Keratinocyte (primary cell): ENCODE results near the gene SAMD8. TPM values are rescaled to one million over a fixed set of nuclear protein-coding genes. Genes with fewer than 3 reads are reported as not detected.

ENCODE experiments used
- DNase-seq: peaks from one replicate; pipeline ENCODE4 v3.0.0-alpha.2; 2011; ENCODE audit warnings: low read depth, missing footprints, low spot score
- FAIRE-seq: peaks from 2 replicates; lab custom pipeline; 2011; peaks lifted over from hg19 to GRCh38; lab: Jason Lieb, UNC
- H2AFZ ChIP-seq: 2 replicates; pipeline ENCODE4 v1.6.0; 2012; ENCODE audit warnings: low read length, control low read depth, inconsistent platforms; ENCODE audit not compliant: control insufficient read depth
- H3K27ac ChIP-seq: 2 replicates; pipeline ENCODE4 v1.5.1; 2011; ENCODE audit warnings: low read length; ENCODE audit not compliant: control insufficient read depth, insufficient read depth
- H3K27me3 ChIP-seq: 3 replicates; pipeline ENCODE4 v1.6.0; 2011; ENCODE audit warnings: low read length; ENCODE audit not compliant: control insufficient read depth, insufficient read depth; ENCODE audit errors: extremely low read depth
- H3K36me3 ChIP-seq, 2 experiments: 2 replicates in 1 of 2; 3 replicates in 1 of 2; pipeline ENCODE4 v1.5.1; 2011; ENCODE audit warnings: low read length in 2 of 2, mild to moderate bottlenecking in 1 of 2; ENCODE audit not compliant: control insufficient read depth in 2 of 2, insufficient read depth in 2 of 2; ENCODE audit errors: extremely low read depth in 1 of 2
- H3K4me1 ChIP-seq: 3 replicates; pipeline ENCODE4 v1.5.1; 2011; ENCODE audit warnings: low read length; ENCODE audit not compliant: control insufficient read depth, insufficient read depth; ENCODE audit errors: extremely low read depth
- H3K4me2 ChIP-seq: 3 replicates; pipeline ENCODE4 v1.6.0; 2011; ENCODE audit warnings: low read depth, low read length; ENCODE audit not compliant: control insufficient read depth, insufficient read depth; ENCODE audit errors: extremely low read depth
- H3K4me3 ChIP-seq, 3 experiments: fragments of 200-600 bp in 1 of 3; sonication (generic) in 1 of 3; 2 replicates in 2 of 3; 3 replicates in 1 of 3; pipeline ENCODE4 v1.5.1; 2011 to 2016; ENCODE audit warnings: low read length in 3 of 3, mild to moderate bottlenecking in 3 of 3, control low read depth in 2 of 3, inconsistent platforms in 1 of 3, low read depth in 1 of 3, mixed read lengths in 1 of 3, mixed run types in 1 of 3, moderate library complexity in 1 of 3; ENCODE audit not compliant: control insufficient read depth in 2 of 3, insufficient read depth in 2 of 3; ENCODE audit errors: extremely low read depth in 1 of 3
- H3K79me2 ChIP-seq: 2 replicates; pipeline ENCODE4 v1.6.0; 2012; ENCODE audit warnings: low read length; ENCODE audit not compliant: control insufficient read depth, insufficient read depth
- H3K9ac ChIP-seq: 3 replicates; pipeline ENCODE4 v1.6.0; 2011; ENCODE audit warnings: low read length; ENCODE audit not compliant: control insufficient read depth, insufficient read depth; ENCODE audit errors: extremely low read depth
- H3K9me1 ChIP-seq: 3 replicates; pipeline ENCODE4 v1.6.0; 2011; ENCODE audit warnings: low read length; ENCODE audit not compliant: control insufficient read depth, insufficient read depth; ENCODE audit errors: extremely low read depth
- H3K9me3 ChIP-seq: 2 replicates; pipeline ENCODE4 v1.5.1; 2012; ENCODE audit warnings: low read depth, low read length; ENCODE audit not compliant: control insufficient read depth
- H4K20me1 ChIP-seq: 3 replicates; pipeline ENCODE4 v1.6.0; 2011; ENCODE audit warnings: low read length; ENCODE audit not compliant: control insufficient read depth, insufficient read depth; ENCODE audit errors: extremely low read depth
- EZH2 ChIP-seq: IDR thresholded peaks from one replicate; pipeline ENCODE4 v1.6.1; 2012; ENCODE audit warnings: inconsistent platforms, mild to moderate bottlenecking, low read length, moderate library complexity
- dilution Hi-C: fragments of 300-500 bp; cut with MboI; formaldehyde crosslinking; loops from one replicate; pipeline ENCODE4 v1.7.0; 2020; ENCODE audit warnings: low sequenced_read_pairs; ENCODE audit not compliant: extremely low pct_ligation_motif_present
- polyA plus RNA-seq, 5 experiments: library from polyadenylated mRNA; depleted of rRNA in 3 of 5; stranded (reverse) in 3 of 5; stranded (forward) in 1 of 5; unstranded in 1 of 5; fragments of >200 nt; gene quantifications; 1 replicate in 1 of 5; 2 replicates in 3 of 5; 3 replicates in 1 of 5; pipeline versions ENCODE4 v1.2.1 to v1.2.3, GENCODE V29; 2011 to 2012; ENCODE audit warnings: missing spikeins in 2 of 5, low read depth in 1 of 5, low replicate concordance in 1 of 5
- TF ChIP-seq, protein P1 (sequence below), 3 experiments: IDR thresholded peaks in 1 of 3; conservative IDR thresholded peaks in 1 of 3; optimal IDR thresholded peaks in 1 of 3; 2 replicates in 2 of 3; 3 replicates in 1 of 3; pipeline versions ENCODE3 to v1.5.1; 2011; ENCODE audit warnings: low read length in 3 of 3, mild to moderate bottlenecking in 3 of 3, moderate library complexity in 2 of 3, control low read depth in 1 of 3, inconsistent platforms in 1 of 3; ENCODE audit not compliant: insufficient read depth in 2 of 3; ENCODE audit errors: extremely low read depth in 1 of 3

SAMD8 gene
- polyA plus RNA-seq, 1 donor (not counting 4 experiments of a cell fraction or from before 2014, with no cell fraction given), result 31.7 TPM

DNA sequence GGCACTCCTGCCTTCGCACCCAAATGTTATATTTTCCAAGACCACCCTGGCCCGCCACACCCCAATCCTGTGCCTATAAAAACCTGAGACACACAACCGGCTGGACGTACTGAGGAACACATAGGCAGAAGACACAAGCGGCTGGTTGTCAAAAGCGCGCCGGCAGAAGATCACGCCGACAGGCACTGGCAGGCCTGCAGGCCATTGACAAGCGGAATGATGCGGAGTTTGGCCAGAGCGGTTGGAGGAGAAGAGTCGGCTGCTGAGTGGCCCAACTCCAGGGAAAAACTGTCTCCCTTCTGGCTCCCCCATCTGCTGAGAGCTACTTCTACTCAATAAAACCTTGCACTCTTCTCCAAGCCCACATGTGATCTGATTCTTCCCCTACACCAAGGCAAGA is 39.7 kb upstream of the SAMD8 start:
- no peak overlapping the region for H3K27ac ChIP-seq
- H3K4me2 ChIP-seq, result no peak overlapping the region
- H2AFZ ChIP-seq, result peak overlapping the region; percentile 37
- DNase-seq (no peak), FAIRE-seq (no peak)
- H3K9me1 ChIP-seq, result no peaks in the 10 kb centered on the region
- no peaks in the 10 kb centered on the region for H3K4me1 ChIP-seq
- no peaks in the 10 kb centered on the region for H4K20me1 ChIP-seq
- dilution Hi-C loops, result no loop called here
- H3K36me3 ChIP-seq, result no peaks in the 10 kb centered on the region
- TF ChIP-seq EZH2, result no peak
- TF ChIP-seq, protein P1, sequence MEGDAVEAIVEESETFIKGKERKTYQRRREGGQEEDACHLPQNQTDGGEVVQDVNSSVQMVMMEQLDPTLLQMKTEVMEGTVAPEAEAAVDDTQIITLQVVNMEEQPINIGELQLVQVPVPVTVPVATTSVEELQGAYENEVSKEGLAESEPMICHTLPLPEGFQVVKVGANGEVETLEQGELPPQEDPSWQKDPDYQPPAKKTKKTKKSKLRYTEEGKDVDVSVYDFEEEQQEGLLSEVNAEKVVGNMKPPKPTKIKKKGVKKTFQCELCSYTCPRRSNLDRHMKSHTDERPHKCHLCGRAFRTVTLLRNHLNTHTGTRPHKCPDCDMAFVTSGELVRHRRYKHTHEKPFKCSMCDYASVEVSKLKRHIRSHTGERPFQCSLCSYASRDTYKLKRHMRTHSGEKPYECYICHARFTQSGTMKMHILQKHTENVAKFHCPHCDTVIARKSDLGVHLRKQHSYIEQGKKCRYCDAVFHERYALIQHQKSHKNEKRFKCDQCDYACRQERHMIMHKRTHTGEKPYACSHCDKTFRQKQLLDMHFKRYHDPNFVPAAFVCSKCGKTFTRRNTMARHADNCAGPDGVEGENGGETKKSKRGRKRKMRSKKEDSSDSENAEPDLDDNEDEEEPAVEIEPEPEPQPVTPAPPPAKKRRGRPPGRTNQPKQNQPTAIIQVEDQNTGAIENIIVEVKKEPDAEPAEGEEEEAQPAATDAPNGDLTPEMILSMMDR (optimal IDR thresholded peaks at IDR 0.05 in 1 of 3, IDR thresholded peaks at IDR 0.05 in 1 of 3, conservative IDR thresholded peaks at IDR 0.05 in 1 of 3; ENCODE audit: extremely low read depth in 1 of 3, insufficient read depth in 2 of 3, low read length in 3 of 3), result no peak
- no peak overlapping the region for H3K4me3 ChIP-seq
- H3K9ac ChIP-seq, result no peak overlapping the region
- no peaks in the 10 kb centered on the region for H3K27me3 ChIP-seq
- H3K79me2 ChIP-seq, result no peaks in the 10 kb centered on the region
- no peaks in the 10 kb centered on the region for H3K9me3 ChIP-seq

DNA sequence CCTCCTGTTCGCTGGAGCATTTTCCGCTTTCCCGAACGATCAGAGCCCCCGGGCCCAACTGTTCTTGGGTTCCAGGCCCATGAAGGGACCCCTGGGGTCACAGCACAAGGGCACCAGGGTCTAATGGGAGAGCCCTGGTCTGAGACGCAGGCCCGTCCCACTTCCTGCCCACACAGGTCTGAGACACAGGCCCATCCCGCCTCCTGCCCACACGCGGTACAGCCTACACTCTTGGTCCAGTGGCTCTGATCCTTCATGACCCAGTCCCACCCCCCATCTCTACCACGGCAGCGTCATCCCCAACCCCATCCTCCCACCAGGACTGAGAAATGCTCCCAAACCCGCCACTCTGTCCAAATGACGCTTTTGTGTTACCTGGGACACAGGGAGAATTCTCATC is 38.7 kb upstream of the SAMD8 start:
- no peaks in the 10 kb centered on the region for H3K9me3 ChIP-seq
- H3K4me3 ChIP-seq, result no peak overlapping the region
- no peaks in the 10 kb centered on the region for H3K4me1 ChIP-seq
- H2AFZ ChIP-seq, result no peak overlapping the region
- dilution Hi-C loops, result no loop called here
- H4K20me1 ChIP-seq, result no peaks in the 10 kb centered on the region
- no peak overlapping the region for H3K27ac ChIP-seq
- H3K9me1 ChIP-seq, result no peaks in the 10 kb centered on the region
- no peak overlapping the region for H3K9ac ChIP-seq
- no peaks in the 10 kb centered on the region for H3K27me3 ChIP-seq
- H3K4me2 ChIP-seq, result no peak overlapping the region
- DNase-seq, result no peak
- no peaks in the 10 kb centered on the region for H3K79me2 ChIP-seq
- no peak for FAIRE-seq
- TF ChIP-seq, protein P1 (optimal IDR thresholded peaks at IDR 0.05 in 1 of 3, IDR thresholded peaks at IDR 0.05 in 1 of 3, conservative IDR thresholded peaks at IDR 0.05 in 1 of 3; ENCODE audit: extremely low read depth in 1 of 3, insufficient read depth in 2 of 3, low read length in 3 of 3), result no peak
- no peak for TF ChIP-seq EZH2
- no peaks in the 10 kb centered on the region for H3K36me3 ChIP-seq
